IMR-90 (cell line): ENCODE measurements around the gene ZNF627. TPM values are rescaled to one million over a fixed set of nuclear protein-coding genes. Genes with fewer than 3 reads are reported as not detected.

Experiments
- ATAC-seq: fragments of 200-7000 bp; cut with Tn5 transposase; 2 replicates; pipeline ENCODE4 v1.9.1; 2020; ENCODE audit warnings: low read depth, mild to moderate bottlenecking, moderate library complexity
- BruUV-seq: library from RNA; stranded (reverse); fragments of 400-500 nt; replicated peaks from 2 replicates; lab custom pipeline; 2021; lab: Mats Ljungman, UMichigan
- CTCF ChIA-PET: fragments of 300-600 bp; formaldehyde crosslinking; extraction: SDS; loops from one replicate; lab custom pipeline; 2021; ENCODE audit warnings: antibody characterized with exemption; lab: Yijun Ruan, JAX
- POLR2A ChIA-PET: fragments of 300-600 bp; sonication (Branson Sonifier 250); formaldehyde crosslinking; loops from one replicate; lab custom pipeline; 2022; ENCODE audit warnings: antibody characterized with exemption; ENCODE audit not compliant: unreplicated experiment; lab: Charles Lee
- DNase-seq: peaks from one replicate; pipeline ENCODE4 v3.0.0; 2013
- H2AFZ ChIP-seq: replicated peaks from 2 replicates; pipeline ENCODE3; 2013; ENCODE audit warnings: low read length, mild to moderate bottlenecking; ENCODE audit not compliant: poor library complexity
- H2AK5ac ChIP-seq: 2 replicates; pipeline ENCODE4 v1.6.1; 2013; ENCODE audit warnings: low read depth, low read length, inconsistent platforms
- H2AK9ac ChIP-seq: replicated peaks from 2 replicates; pipeline ENCODE3; 2013; ENCODE audit warnings: mild to moderate bottlenecking, low read depth, low read length, moderate library complexity; ENCODE audit not compliant: poor library complexity
- H2BK120ac ChIP-seq: 2 replicates; pipeline ENCODE4 v1.6.1; 2013; ENCODE audit warnings: low read depth, low read length, inconsistent platforms
- H2BK15ac ChIP-seq: 3 replicates; pipeline ENCODE4 v1.6.1; 2013; ENCODE audit warnings: low read depth, low read length, inconsistent platforms
- H2BK20ac ChIP-seq: 2 replicates; pipeline ENCODE4 v1.6.1; 2013; ENCODE audit warnings: low read depth, mild to moderate bottlenecking, inconsistent platforms, low read length, moderate library complexity
- H2BK5ac ChIP-seq: 2 replicates; pipeline ENCODE4 v1.6.1; 2013; ENCODE audit warnings: mild to moderate bottlenecking, low read depth, low read length, inconsistent platforms; ENCODE audit not compliant: poor library complexity, severe bottlenecking
- H3K14ac ChIP-seq: replicated peaks from 2 replicates; pipeline ENCODE4 v1.6.1; 2013; ENCODE audit warnings: low read depth, low read length, inconsistent platforms
- H3K18ac ChIP-seq: 2 replicates; pipeline ENCODE4 v1.6.1; 2013; ENCODE audit warnings: low read depth, low read length, control low read depth
- H3K23ac ChIP-seq: 2 replicates; pipeline ENCODE4 v1.6.1; 2013; ENCODE audit warnings: low read depth, low read length, inconsistent platforms
- H3K27ac ChIP-seq: 2 replicates; pipeline ENCODE4 v1.5.1; 2013; ENCODE audit warnings: mild to moderate bottlenecking, control low read depth, low read length; ENCODE audit not compliant: insufficient read depth
- H3K27me3 ChIP-seq: 2 replicates; pipeline ENCODE4 v1.6.1; 2013; ENCODE audit warnings: low read length; ENCODE audit not compliant: control insufficient read depth, insufficient read depth
- H3K36me3 ChIP-seq: 2 replicates; pipeline ENCODE4 v1.6.1; 2013; ENCODE audit warnings: low read length, mixed read lengths; ENCODE audit not compliant: control insufficient read depth, insufficient read depth
- H3K4ac ChIP-seq: 2 replicates; pipeline ENCODE4 v1.6.1; 2013; ENCODE audit warnings: low read depth, low read length, inconsistent platforms
- H3K4me1 ChIP-seq: 2 replicates; pipeline ENCODE4 v1.6.1; 2013; ENCODE audit warnings: low read length, mixed read lengths; ENCODE audit not compliant: control insufficient read depth, insufficient read depth
- H3K4me2 ChIP-seq: 2 replicates; pipeline ENCODE4 v1.6.1; 2013; ENCODE audit warnings: low read depth, mild to moderate bottlenecking, control low read depth, low read length, moderate library complexity
- H3K4me3 ChIP-seq: 2 replicates; pipeline ENCODE4 v1.5.1; 2013; ENCODE audit warnings: low read depth, mild to moderate bottlenecking, control low read depth, low read length, moderate library complexity; ENCODE audit not compliant: insufficient read depth
- H3K56ac ChIP-seq: 2 replicates; pipeline ENCODE4 v1.6.1; 2013; ENCODE audit warnings: low read length, inconsistent platforms; ENCODE audit not compliant: insufficient read depth; ENCODE audit errors: extremely low read depth
- H3K79me1 ChIP-seq, 2 experiments: 2 replicates each; pipeline ENCODE4 v1.6.1; 2013; ENCODE audit warnings: low read length in 2 of 2, inconsistent platforms in 1 of 2, low read depth in 1 of 2
- H3K9ac ChIP-seq: 2 replicates; pipeline ENCODE4 v1.6.1; 2013; ENCODE audit warnings: low read depth, low read length, control low read depth
- H3K9me1 ChIP-seq: 2 replicates; pipeline ENCODE4 v1.6.1; 2013; ENCODE audit warnings: low read length, inconsistent platforms; ENCODE audit not compliant: insufficient read depth
- H3K9me3 ChIP-seq: 2 replicates; pipeline ENCODE4 v1.6.1; 2013; ENCODE audit warnings: low read length; ENCODE audit not compliant: control insufficient read depth, insufficient read depth
- H4K20me1 ChIP-seq: 2 replicates; pipeline ENCODE4 v1.6.1; 2013; ENCODE audit warnings: low read length, inconsistent platforms; ENCODE audit not compliant: insufficient read depth
- H4K5ac ChIP-seq: 2 replicates; pipeline ENCODE4 v1.6.1; 2013; ENCODE audit warnings: mild to moderate bottlenecking, low read depth, low read length, control low read depth
- H4K8ac ChIP-seq, 2 experiments: 2 replicates each; pipeline ENCODE4 v1.6.1; 2013; ENCODE audit warnings: low read depth in 2 of 2, low read length in 2 of 2, control low read depth in 1 of 2, inconsistent platforms in 1 of 2
- H4K91ac ChIP-seq: 2 replicates; pipeline ENCODE4 v1.6.1; 2013; ENCODE audit warnings: low read depth, low read length, inconsistent platforms; ENCODE audit not compliant: insufficient read depth
- CHD1 ChIP-seq: IDR thresholded peaks from 2 replicates; pipeline ENCODE4 v1.6.1; 2012; ENCODE audit warnings: low read depth, low read length, improper control_type of control experiment
- CTCF ChIP-seq: conservative IDR thresholded peaks from 2 replicates; pipeline ENCODE4 v1.5.1; 2012; ENCODE audit warnings: mild to moderate bottlenecking, low read depth, low read length, improper control_type of control experiment
- ELK1 ChIP-seq: fragments of 150-350 bp; IDR thresholded peaks from 2 replicates; pipeline ENCODE4 v1.6.1; 2016; ENCODE audit warnings: low read depth, mild to moderate bottlenecking, low read length, moderate library complexity, borderline replicate concordance
- FOS ChIP-seq: fragments of 150-350 bp; IDR thresholded peaks from 2 replicates; pipeline ENCODE4 v1.6.1; 2016; ENCODE audit warnings: low read depth, low read length
- MAFK ChIP-seq: IDR thresholded peaks from 2 replicates; pipeline ENCODE4 v1.6.1; 2012; ENCODE audit warnings: low read depth, low read length, improper control_type of control experiment
- POLR2A ChIP-seq: IDR thresholded peaks from 2 replicates; pipeline ENCODE4 v1.6.1; 2012; ENCODE audit warnings: mild to moderate bottlenecking, low read depth, low read length
- RCOR1 ChIP-seq: IDR thresholded peaks from 2 replicates; pipeline ENCODE4 v1.6.1; 2012; ENCODE audit warnings: mild to moderate bottlenecking, low read length, improper control_type of control experiment; ENCODE audit not compliant: insufficient replicate concordance
- RFX5 ChIP-seq: IDR thresholded peaks from 2 replicates; pipeline ENCODE4 v1.8.0; 2012; ENCODE audit warnings: low read depth, mild to moderate bottlenecking, low read length, moderate library complexity
- SMC3 ChIP-seq: fragments of 150-350 bp; IDR thresholded peaks from 2 replicates; pipeline ENCODE4 v1.6.1; 2016; ENCODE audit warnings: low read depth, mild to moderate bottlenecking, antibody characterized with exemption, low read length, moderate library complexity
- WGBS, 2 experiments: methylation state at CpG; one replicate each; pipeline versions ENCODE4 v1.1.5 to v1.1.7; 2013; ENCODE audit warnings: missing lambda C conversion rate in 2 of 2; ENCODE audit not compliant: insufficient read length in 1 of 2; ENCODE audit errors: extremely low coverage in 2 of 2; 5-methylcytosine and 5-hydroxymethylcytosine counted together
- dilution Hi-C: fragments of 300-500 bp; cut with HindIII; formaldehyde crosslinking; loops from one replicate; pipeline ENCODE4 v1.14.3; 2018; ENCODE audit warnings: low sequenced_read_pairs; ENCODE audit not compliant: unreplicated experiment
- in situ Hi-C: fragments of 300-500 bp; cut with MboI; formaldehyde crosslinking; loops from 3 replicates; pipeline ENCODE4 v1.14.3; 2019; ENCODE audit warnings: low sequenced_read_pairs, inconsistent platforms, mixed read lengths
- intact Hi-C: fragments of 100-400 bp; cut with micrococcal nuclease; formaldehyde crosslinking; loops from 2 replicates; pipeline ENCODE4 v1.10.0; 2022
- polyA plus RNA-seq, 3 experiments: library from polyadenylated mRNA; depleted of rRNA; stranded (reverse); fragments of >200 nt; gene quantifications; 2 replicates each; pipeline ENCODE4 v1.2.3, GENCODE V29; 2012; ENCODE audit warnings: low replicate concordance in 1 of 3
- total RNA-seq: library from RNA; depleted of rRNA; stranded (reverse); fragments of >200 nt; gene quantifications from 2 replicates; pipeline ENCODE4 v1.2.3, GENCODE V29; 2012

The ZNF627 gene
- total and polyA plus RNA-seq, 2 of the 4 experiments (the other 2 are of a cell fraction) = 6.3 to 34.4 TPM

- H3K4me3 ChIP-seq = no peak overlapping the region
- in situ Hi-C loops = no loop called here
- DNase-seq (no peak), ATAC-seq (no peak)
- no peak overlapping the region for H4K91ac ChIP-seq
- peaks cover 9% of the 10 kb centered on the region for H3K27me3 ChIP-seq
- H3K27ac ChIP-seq = no peak overlapping the region
- no peak overlapping the region for H3K4me2 ChIP-seq
- no peak overlapping the region for H2BK15ac ChIP-seq
- no peak overlapping the region for H3K18ac ChIP-seq
- H3K9me1 ChIP-seq = no peaks in the 10 kb centered on the region
- CTCF ChIA-PET = no interaction called here
- no peak overlapping the region for H3K56ac ChIP-seq
- TF ChIP-seq ELK1 (no peak), CHD1 (no peak), POLR2A (no peak), SMC3 (no peak), FOS (no peak), CTCF (no peak), RFX5 (no peak), MAFK (no peak), RCOR1 (no peak)
- peaks cover 2% of the 10 kb centered on the region; the same call in 1 of the 2 replicates for H3K9me3 ChIP-seq
- H2AK5ac ChIP-seq = no peak overlapping the region
- no peak overlapping the region for H2BK120ac ChIP-seq
- H2BK5ac ChIP-seq = no peak overlapping the region
- WGBS, 2 experiments = no CpG with 5 or more reads among the region's 15 CpGs
- H4K8ac ChIP-seq = no peak overlapping the region
- H3K79me1 ChIP-seq = no peaks in the 10 kb centered on the region
- dilution Hi-C loops = no loop called here
- H3K14ac ChIP-seq = no peak overlapping the region
- no peak overlapping the region for H3K4ac ChIP-seq
- no peak overlapping the region for H3K9ac ChIP-seq
- no peaks in the 10 kb centered on the region; the same call in 1 of the 2 replicates for H4K20me1 ChIP-seq
- no peaks in the 10 kb centered on the region; the same call in 1 of the 2 replicates for H3K4me1 ChIP-seq
- H2AK9ac ChIP-seq = no peak overlapping the region
- no TSS peak for BruUV-seq
- no peak overlapping the region for H2AFZ ChIP-seq
- intact Hi-C loops = no loop called here
- H3K36me3 ChIP-seq = peaks cover 2% of the 10 kb centered on the region; the same call in 1 of the 2 replicates
- no peak overlapping the region for H3K23ac ChIP-seq
- no peak overlapping the region for H4K5ac ChIP-seq
- H2BK20ac ChIP-seq = no peak overlapping the region
- POLR2A ChIA-PET = no interaction called here
Observed at GRCh38 chr19:11626252-11626651, 29.0 kb downstream of the ZNF627 start.
